DOHH2 (cell line): ENCODE measurements around the gene SORBS1.

Source experiments
- H3F3A ChIP-seq: fragments of 200-600 bp; sonication (generic), shearing (Covaris generic); 2 replicates; pipeline ENCODE4 v1.6.0; 2016; ENCODE audit warnings: antibody characterized with exemption, mild to moderate bottlenecking; ENCODE audit not compliant: control insufficient read depth, insufficient read depth
- H3K27ac ChIP-seq: fragments of 200-600 bp; sonication (generic); 2 replicates; pipeline ENCODE4 v1.5.1; 2014; ENCODE audit warnings: low read depth, mild to moderate bottlenecking, low read length, moderate library complexity
- H3K27me3 ChIP-seq: fragments of 200-600 bp; sonication (generic); 2 replicates; pipeline ENCODE4 v1.6.1; 2014; ENCODE audit warnings: mild to moderate bottlenecking, low read length, mixed read lengths; ENCODE audit not compliant: control insufficient read depth
- H3K36me3 ChIP-seq: fragments of 200-600 bp; sonication (generic); 2 replicates; pipeline ENCODE4 v1.6.1; 2014; ENCODE audit warnings: mild to moderate bottlenecking, low read length, moderate library complexity, mixed read lengths; ENCODE audit not compliant: control insufficient read depth
- H3K4me1 ChIP-seq: fragments of 200-600 bp; sonication (generic); 2 replicates; pipeline ENCODE4 v1.6.1; 2014; ENCODE audit warnings: mild to moderate bottlenecking, low read length, mixed read lengths; ENCODE audit not compliant: control insufficient read depth
- H3K4me2 ChIP-seq: fragments of 200-600 bp; sonication (generic); 2 replicates; pipeline ENCODE4 v1.6.0; 2014; ENCODE audit warnings: mild to moderate bottlenecking, low read length, moderate library complexity
- H3K4me3 ChIP-seq: fragments of 200-600 bp; sonication (generic); 2 replicates; pipeline ENCODE4 v1.5.1; 2014; ENCODE audit warnings: mild to moderate bottlenecking, low read length, mixed read lengths
- H3K79me2 ChIP-seq: fragments of 200-600 bp; sonication (generic); 2 replicates; pipeline ENCODE4 v1.6.1; 2014; ENCODE audit warnings: mild to moderate bottlenecking, low read length, mixed read lengths; ENCODE audit not compliant: control insufficient read depth
- H3K9me2 ChIP-seq: fragments of 200-600 bp; sonication (generic); replicated peaks from 2 replicates; pipeline ENCODE4 v1.6.1; 2014; ENCODE audit warnings: mild to moderate bottlenecking, low read length, mixed read lengths; ENCODE audit not compliant: control insufficient read depth
- H3K9me3 ChIP-seq: fragments of 200-600 bp; sonication (generic); 2 replicates; pipeline ENCODE4 v1.6.1; 2014; ENCODE audit warnings: antibody characterized with exemption, low read length, mixed read lengths; ENCODE audit not compliant: control insufficient read depth, insufficient read depth
- H4K20me1 ChIP-seq: fragments of 200-600 bp; sonication (generic); 2 replicates; pipeline ENCODE4 v1.6.0; 2014; ENCODE audit warnings: low read depth, mild to moderate bottlenecking, antibody characterized with exemption, low read length, moderate library complexity; ENCODE audit not compliant: control insufficient read depth, insufficient read depth
- EZH2phosphoT487 ChIP-seq: fragments of 200-600 bp; sonication (generic); IDR thresholded peaks from 2 replicates; pipeline ENCODE4 v1.6.1; 2017; ENCODE audit warnings: borderline replicate concordance, mild to moderate bottlenecking, antibody characterized with exemption, low read length, moderate library complexity, mixed read lengths
- TF ChIP-seq, protein P1 (sequence below): fragments of 200-600 bp; sonication (generic); IDR thresholded peaks from one replicate; pipeline ENCODE4 v1.5.1; 2014; ENCODE audit warnings: antibody characterized with exemption, mild to moderate bottlenecking, low read depth, low read length; ENCODE audit not compliant: poor library complexity, severe bottlenecking

SORBS1 gene

DNA sequence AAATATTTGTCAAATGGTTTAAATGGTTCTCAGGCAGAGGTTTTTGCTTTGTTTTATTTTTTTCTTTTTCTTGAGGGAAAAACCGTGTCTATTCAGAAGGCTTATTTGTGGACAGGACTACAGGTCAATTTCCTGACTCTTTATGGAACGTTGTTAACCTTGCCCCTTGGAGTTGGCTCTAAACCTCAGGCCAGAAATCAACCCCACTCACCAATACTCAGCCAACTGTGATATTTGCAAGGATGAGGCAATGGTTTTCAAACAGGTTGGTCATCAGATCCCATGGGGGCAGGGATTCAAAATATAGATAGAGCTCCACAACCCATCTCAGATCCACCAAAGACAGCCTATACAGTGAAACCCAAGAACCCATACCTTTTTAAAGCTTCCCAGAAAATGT lies 280.5 kb downstream of the SORBS1 start:
- H3K27ac ChIP-seq, result no peak overlapping the region

GRCh38 chr10:95279042-95279820 lies 281.9 kb downstream of the SORBS1 start:
- H3K9me3 ChIP-seq, result no peaks in the 10 kb centered on the region
- no peak overlapping the region for H3K4me2 ChIP-seq
- no peak overlapping the region for H3K4me3 ChIP-seq
- H3F3A ChIP-seq, result peaks cover 3% of the 10 kb centered on the region; the same call in 1 of the 2 replicates
- no peaks in the 10 kb centered on the region for H3K27me3 ChIP-seq
- H3K27ac ChIP-seq, result no peak overlapping the region
- peaks cover 93% of the 10 kb centered on the region for H3K79me2 ChIP-seq
- peaks cover 20% of the 10 kb centered on the region for H3K4me1 ChIP-seq
- H4K20me1 ChIP-seq, result peaks cover 10% of the 10 kb centered on the region; the same call in 1 of the 2 replicates
- H3K36me3 ChIP-seq, result no peaks in the 10 kb centered on the region
- H3K9me2 ChIP-seq, result no peaks in the 10 kb centered on the region
- no peak for TF ChIP-seq EZH2phosphoT487

More for the DNA sequence above, 280.5 kb downstream of the SORBS1 start:
- no peaks in the 10 kb centered on the region for H3K36me3 ChIP-seq
- H3K27me3 ChIP-seq, result no peaks in the 10 kb centered on the region
- peaks cover 94% of the 10 kb centered on the region for H3K79me2 ChIP-seq
- H4K20me1 ChIP-seq, result peaks cover 10% of the 10 kb centered on the region; the same call in 1 of the 2 replicates
- H3K4me3 ChIP-seq, result no peak overlapping the region
- no peaks in the 10 kb centered on the region for H3K9me2 ChIP-seq
- peaks cover 3% of the 10 kb centered on the region; the same call in 1 of the 2 replicates for H3F3A ChIP-seq
- TF ChIP-seq EZH2phosphoT487, result no peak
- TF ChIP-seq, protein P1, sequence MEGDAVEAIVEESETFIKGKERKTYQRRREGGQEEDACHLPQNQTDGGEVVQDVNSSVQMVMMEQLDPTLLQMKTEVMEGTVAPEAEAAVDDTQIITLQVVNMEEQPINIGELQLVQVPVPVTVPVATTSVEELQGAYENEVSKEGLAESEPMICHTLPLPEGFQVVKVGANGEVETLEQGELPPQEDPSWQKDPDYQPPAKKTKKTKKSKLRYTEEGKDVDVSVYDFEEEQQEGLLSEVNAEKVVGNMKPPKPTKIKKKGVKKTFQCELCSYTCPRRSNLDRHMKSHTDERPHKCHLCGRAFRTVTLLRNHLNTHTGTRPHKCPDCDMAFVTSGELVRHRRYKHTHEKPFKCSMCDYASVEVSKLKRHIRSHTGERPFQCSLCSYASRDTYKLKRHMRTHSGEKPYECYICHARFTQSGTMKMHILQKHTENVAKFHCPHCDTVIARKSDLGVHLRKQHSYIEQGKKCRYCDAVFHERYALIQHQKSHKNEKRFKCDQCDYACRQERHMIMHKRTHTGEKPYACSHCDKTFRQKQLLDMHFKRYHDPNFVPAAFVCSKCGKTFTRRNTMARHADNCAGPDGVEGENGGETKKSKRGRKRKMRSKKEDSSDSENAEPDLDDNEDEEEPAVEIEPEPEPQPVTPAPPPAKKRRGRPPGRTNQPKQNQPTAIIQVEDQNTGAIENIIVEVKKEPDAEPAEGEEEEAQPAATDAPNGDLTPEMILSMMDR, result no peak
- no peak overlapping the region for H3K4me2 ChIP-seq
- H3K9me3 ChIP-seq, result no peaks in the 10 kb centered on the region
- peaks cover 20% of the 10 kb centered on the region for H3K4me1 ChIP-seq

- peaks cover 20% of the 10 kb centered on the region for H3K4me1 ChIP-seq
- peaks cover 93% of the 10 kb centered on the region for H3K79me2 ChIP-seq
These were observed 282.8 kb downstream of the SORBS1 start for GRCh38 chr10:95278061-95278988.

More at GRCh38 chr10:95278061-95278988, 282.8 kb downstream of the SORBS1 start:
- no peak for TF ChIP-seq EZH2phosphoT487
- TF ChIP-seq, protein P1, result no peak
- H3K27me3 ChIP-seq, result no peaks in the 10 kb centered on the region
- no peaks in the 10 kb centered on the region for H3K36me3 ChIP-seq
- no peak overlapping the region for H3K27ac ChIP-seq
- no peak overlapping the region for H3K4me3 ChIP-seq
- H3K4me2 ChIP-seq, result no peak overlapping the region
- no peaks in the 10 kb centered on the region for H3K9me2 ChIP-seq
- peaks cover 10% of the 10 kb centered on the region; the same call in 1 of the 2 replicates for H4K20me1 ChIP-seq
- no peaks in the 10 kb centered on the region for H3K9me3 ChIP-seq
- H3F3A ChIP-seq, result peaks cover 3% of the 10 kb centered on the region; the same call in 1 of the 2 replicates
